IPS-15b (cell line): ENCODE measurements around the gene LZTS3.
"Not testable (repeated sequence)": the region's sequence is repeated elsewhere in the genome, so short reads cannot be mapped to it uniquely, and the experiment has no call there.

Experiments
- H3K27me3 ChIP-seq: one replicate; pipeline ENCODE4 v1.6.1; 2013; ENCODE audit warnings: low read length; ENCODE audit not compliant: control insufficient read depth, insufficient read depth
- H3K36me3 ChIP-seq: one replicate; pipeline ENCODE4 v1.6.1; 2013; ENCODE audit warnings: low read length; ENCODE audit not compliant: control insufficient read depth, insufficient read depth
- H3K4me1 ChIP-seq: one replicate; pipeline ENCODE4 v1.6.1; 2013; ENCODE audit warnings: mild to moderate bottlenecking, low read length; ENCODE audit not compliant: control insufficient read depth, insufficient read depth
- H3K4me3 ChIP-seq: one replicate; pipeline ENCODE4 v1.5.1; 2013; ENCODE audit warnings: low read depth, low read length
- H3K9ac ChIP-seq: one replicate; pipeline ENCODE4 v1.6.1; 2013; ENCODE audit warnings: low read depth, mild to moderate bottlenecking, low read length
- H3K9me3 ChIP-seq: one replicate; pipeline ENCODE4 v1.6.1; 2013; ENCODE audit warnings: mild to moderate bottlenecking, low read length; ENCODE audit not compliant: control insufficient read depth, insufficient read depth

Gene LZTS3

DNA sequence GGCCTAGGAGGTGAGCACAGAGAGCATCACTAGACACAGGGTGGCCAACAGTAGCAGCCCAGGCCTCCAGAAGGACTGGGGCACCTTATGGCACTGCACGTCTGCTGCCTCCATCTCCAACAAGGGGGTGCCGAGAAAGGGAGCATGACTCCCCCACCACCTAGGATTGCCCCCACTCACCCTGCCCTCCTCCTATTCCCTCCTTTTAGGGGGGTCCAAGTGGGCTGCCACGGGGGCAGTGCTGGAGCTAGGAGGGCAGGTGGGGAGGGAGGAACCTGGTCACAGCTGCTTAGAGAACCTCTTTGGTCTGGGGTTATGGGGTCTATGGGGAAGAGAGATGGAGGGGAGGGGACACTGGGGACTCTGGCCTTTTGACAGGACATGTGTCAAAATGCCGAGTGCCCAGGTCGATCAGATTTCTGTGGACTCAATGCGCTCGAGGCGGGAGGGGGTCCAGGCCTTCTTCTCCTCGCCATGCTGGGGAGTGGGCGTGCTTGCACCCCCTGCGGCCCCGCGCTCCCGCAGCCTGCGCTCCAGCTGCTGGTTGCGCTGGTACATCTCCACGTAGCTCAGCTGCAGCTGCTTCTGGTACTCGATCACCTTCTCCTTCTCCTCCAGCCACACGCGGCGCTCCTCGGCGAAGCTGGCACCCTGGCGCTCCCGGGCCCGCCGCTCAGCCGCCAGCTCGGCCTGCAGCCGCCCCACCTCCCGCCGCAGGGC is 9.1 kb downstream of the LZTS3 start:
- H3K27me3 ChIP-seq = peaks cover 8% of the 10 kb centered on the region
- no peaks in the 10 kb centered on the region for H3K9me3 ChIP-seq
- no peak overlapping the region for H3K9ac ChIP-seq
- H3K36me3 ChIP-seq = peaks cover 3% of the 10 kb centered on the region
- H3K4me1 ChIP-seq = peaks cover 15% of the 10 kb centered on the region
- H3K4me3 ChIP-seq = no peak overlapping the region

DNA sequence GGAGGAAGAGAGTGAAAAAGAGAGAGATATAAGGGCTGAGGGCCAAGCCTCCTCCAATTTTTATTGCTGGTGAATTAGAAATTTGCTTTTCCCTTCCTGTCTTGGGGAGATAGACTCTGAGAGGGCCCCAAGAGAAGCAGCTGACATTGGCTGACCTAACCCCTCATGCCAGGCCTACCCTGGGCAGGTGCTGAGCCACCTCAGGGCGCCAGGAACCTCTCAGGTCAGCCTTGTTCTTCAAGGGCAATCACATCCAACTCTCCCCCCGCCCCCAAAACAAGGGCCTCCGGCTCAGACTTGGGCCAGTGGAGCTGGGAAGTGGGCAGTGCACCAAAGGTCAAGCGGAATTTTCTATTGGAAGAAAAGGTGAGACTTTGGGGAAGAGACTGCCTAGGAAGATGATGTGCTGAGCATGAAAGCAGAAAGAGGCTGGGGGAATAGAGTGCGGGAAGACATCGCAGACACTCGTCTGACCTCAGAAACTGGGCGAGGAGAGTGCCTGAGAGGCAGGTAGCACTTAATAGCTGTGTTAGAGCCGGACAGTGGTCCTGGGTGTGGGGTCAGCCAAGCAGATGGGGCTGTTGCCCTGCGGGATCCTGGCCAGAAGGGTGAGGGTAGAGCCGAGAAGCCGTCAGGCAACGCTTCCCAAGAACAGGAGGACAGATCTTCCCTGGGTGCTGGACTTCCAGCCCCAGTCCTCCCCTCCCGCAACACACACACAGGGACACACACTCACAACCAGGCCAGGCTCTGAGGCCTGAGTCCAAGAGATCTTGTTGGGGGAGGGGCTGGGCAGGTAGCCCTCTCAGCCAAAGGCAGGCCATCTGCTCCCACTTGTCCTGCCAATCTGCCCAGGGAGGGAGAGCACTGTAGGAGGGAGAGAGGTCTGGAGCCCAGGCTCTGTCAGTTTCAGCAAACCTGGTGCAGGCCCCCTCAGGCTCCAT is 10.0 kb downstream of the LZTS3 start:
- Histone ChIP-seq H3K4me1 (peaks cover 9% of the 10 kb centered on the region), H3K9me3 (no peaks in the 10 kb centered on the region), H3K4me3 (no peak overlapping the region), H3K36me3 (peaks cover 3% of the 10 kb centered on the region), H3K9ac (no peak overlapping the region), H3K27me3 (peaks cover 4% of the 10 kb centered on the region)

DNA sequence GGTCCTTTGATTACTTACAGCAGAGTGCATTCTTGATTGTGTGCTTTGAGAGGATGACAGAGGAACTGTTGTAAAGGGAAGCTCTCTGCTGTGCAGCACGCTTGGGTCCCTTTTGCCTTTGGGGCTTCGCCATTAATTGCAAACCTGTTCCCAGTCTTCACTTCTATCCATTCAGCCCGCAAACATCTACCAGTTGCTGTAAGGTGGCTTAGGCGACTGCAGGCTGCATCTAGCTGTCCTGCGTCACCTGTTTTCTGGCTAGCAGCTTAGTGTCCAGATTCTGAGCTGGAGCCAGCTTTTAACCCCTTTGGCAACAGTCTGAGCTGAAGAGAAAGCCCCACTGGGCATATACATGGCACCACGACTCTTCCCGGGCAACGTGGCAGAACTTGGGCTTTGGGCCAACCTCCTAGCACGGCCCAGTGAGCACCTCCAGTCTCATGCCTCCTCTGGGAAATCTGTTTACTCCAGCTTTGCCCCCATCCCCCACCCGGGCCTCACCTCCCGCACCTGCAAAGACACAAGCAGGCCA is 11.2 kb downstream of the LZTS3 start:
- H3K4me1 ChIP-seq = peaks cover 5% of the 10 kb centered on the region
- no peaks in the 10 kb centered on the region for H3K9me3 ChIP-seq
- H3K4me3 ChIP-seq = no peak overlapping the region
- H3K9ac ChIP-seq = peak overlapping the region; percentile 3
- H3K27me3 ChIP-seq = no peaks in the 10 kb centered on the region
- peaks cover 3% of the 10 kb centered on the region for H3K36me3 ChIP-seq

DNA sequence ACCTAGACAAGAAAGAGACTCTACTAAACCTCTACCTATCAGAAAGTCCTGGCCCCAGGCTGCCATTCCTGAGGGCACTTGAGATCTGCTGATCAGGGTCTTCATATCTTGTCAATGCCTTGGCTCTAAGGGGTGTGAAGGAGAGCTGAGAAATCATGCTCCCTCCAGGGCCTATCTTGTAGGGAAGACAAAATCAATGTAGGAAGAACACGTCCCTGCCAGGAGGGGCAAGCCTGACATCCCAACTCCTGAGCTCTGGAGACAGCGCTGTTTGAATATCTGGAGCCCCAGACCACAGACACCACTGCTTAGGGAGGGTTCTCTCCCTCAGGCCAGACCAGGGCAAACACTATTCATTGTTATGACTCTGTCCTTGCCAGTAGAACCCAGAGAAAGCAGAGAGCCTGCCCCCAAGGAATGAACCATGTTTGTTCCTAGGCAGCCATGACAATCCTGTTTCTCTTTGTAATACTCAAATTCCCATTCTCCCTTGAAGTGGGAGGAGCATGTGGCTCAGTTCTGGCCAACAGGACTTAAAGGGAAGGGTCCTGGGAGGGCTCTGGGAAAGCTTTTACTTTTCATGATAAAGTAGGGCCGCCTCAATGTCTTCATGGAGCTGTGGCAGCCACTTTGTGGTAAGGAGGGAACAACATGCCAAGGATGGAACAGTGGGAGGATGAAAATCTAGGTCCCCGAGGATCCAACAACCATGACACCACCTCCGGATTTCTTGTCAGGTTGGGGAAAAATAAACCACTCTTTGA is 11.9 kb downstream of the LZTS3 start:
- H3K36me3 ChIP-seq = peaks cover 3% of the 10 kb centered on the region
- H3K4me3 ChIP-seq = no peak overlapping the region
- H3K9me3 ChIP-seq = no peaks in the 10 kb centered on the region
- no peak overlapping the region for H3K9ac ChIP-seq
- peaks cover 5% of the 10 kb centered on the region for H3K4me1 ChIP-seq
- H3K27me3 ChIP-seq = no peaks in the 10 kb centered on the region

DNA sequence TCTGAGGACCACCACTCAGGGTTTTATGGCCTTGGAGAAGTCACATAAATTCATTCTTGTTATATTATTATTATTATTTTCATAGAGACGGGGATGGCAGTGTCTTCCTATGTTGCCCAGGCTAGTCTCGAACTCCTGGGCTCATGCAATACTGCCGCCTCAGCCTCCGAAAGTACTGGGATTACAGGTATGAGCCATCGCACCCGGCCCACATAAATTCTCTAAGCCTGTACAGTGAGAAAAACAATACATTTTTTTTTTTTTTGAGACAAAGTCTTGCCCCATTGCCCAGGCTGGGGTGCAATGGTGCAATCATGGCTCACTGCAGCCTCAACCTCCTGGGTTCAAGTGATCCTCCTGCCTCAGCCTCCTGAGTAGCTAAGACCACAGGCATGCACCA is 12.9 kb downstream of the LZTS3 start:
- Histone ChIP-seq H3K4me3 (no peak overlapping the region), H3K9me3 (no peaks in the 10 kb centered on the region), H3K27me3 (no peaks in the 10 kb centered on the region), H3K36me3 (peaks cover under 1% of the 10 kb centered on the region), H3K9ac (no peak overlapping the region), H3K4me1 (peaks cover 5% of the 10 kb centered on the region)

DNA sequence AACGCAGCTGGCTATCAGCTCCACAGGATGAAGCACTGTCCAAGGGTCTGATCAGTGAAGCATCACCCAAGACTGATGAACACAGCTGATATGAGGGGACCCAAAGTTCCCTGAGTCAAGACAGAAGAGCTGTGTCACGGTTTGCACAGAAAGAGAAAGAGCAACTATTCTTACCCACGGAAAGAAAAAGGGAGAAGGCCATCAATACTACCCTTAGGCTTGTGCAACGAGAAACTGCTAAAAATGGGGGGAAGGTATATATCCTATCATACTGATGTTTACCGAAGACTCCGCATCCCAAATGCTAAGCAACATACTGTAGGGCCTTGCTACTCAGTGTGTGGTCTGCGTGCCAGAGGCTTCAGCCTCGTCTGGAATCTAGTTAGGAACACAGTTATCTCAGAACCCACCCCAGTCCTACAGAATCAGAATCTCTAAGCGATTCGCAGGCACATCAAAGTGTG is 14.3 kb downstream of the LZTS3 start:
- Histone ChIP-seq H3K36me3 (no peaks in the 10 kb centered on the region), H3K27me3 (no peaks in the 10 kb centered on the region), H3K9ac (peak overlapping the region; percentile 74), H3K9me3 (no peaks in the 10 kb centered on the region), H3K4me3 (peak overlapping the region; percentile 89), H3K4me1 (peaks cover 5% of the 10 kb centered on the region)

DNA sequence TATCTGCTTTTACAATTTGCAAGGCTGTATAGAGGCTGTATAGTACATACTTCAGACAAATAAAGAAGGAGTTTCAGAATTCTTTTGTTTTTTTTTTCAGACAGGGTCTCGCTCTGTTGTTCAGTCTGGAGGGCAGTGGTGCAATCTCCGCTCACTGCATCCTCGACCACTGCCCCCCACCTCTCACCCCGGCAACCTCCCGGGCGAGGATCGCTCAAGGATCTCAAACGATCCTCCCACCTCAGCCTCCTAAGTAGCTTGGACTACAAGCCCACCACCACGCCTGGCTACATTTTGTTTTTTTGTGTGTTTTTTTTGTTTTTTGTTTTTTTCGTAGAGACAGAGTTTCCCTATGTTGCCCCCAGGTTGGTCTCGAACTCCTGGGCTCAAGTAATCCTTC is 15.5 kb downstream of the LZTS3 start:
- Histone ChIP-seq H3K9me3 (no peaks in the 10 kb centered on the region), H3K36me3 (no peaks in the 10 kb centered on the region), H3K4me1 (peaks cover 5% of the 10 kb centered on the region), H3K4me3 (no peak overlapping the region), H3K9ac (no peak overlapping the region), H3K27me3 (no peaks in the 10 kb centered on the region)

DNA sequence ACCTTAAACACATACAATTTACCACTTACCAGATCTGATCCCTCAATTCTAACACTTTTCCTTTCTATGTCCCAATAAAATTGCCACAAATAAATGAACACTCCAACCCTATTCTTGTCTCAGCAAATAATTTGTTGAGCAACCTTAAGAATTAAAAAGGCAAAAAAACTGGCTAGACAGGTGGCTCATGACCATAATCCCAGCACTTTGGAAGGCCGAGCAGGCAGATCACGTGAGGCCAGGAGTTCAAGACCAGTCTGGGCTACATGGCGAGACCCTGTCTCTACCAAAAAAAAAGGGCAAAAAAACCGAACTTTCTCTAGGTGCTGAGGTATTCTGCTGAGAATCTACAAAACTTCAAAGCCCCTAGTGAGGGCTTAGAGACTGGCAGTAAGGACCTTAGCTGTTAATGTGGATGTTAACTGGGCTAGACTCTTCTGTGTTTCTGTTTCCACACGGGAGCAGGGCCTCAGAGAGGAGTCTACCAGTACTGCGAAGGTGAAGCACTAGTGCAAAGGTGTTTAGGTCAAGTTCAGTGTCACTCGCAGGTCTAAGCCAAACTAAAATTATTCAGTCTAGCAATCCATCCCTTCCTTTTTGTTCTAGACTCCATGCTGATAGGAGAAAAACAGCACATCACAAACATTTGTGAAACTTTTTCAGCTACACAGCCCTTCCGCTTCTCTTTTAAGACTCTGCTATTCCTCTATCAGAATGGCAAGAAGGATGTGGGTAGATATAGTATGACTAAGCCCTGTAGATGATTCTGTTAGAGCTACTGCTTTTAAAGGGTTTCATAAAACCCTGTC is 16.3 kb downstream of the LZTS3 start:
- H3K36me3 ChIP-seq = no peaks in the 10 kb centered on the region
- H3K9ac ChIP-seq = no peak overlapping the region
- no peak overlapping the region for H3K4me3 ChIP-seq
- peaks cover 1% of the 10 kb centered on the region for H3K4me1 ChIP-seq
- no peaks in the 10 kb centered on the region for H3K27me3 ChIP-seq
- no peaks in the 10 kb centered on the region for H3K9me3 ChIP-seq

DNA sequence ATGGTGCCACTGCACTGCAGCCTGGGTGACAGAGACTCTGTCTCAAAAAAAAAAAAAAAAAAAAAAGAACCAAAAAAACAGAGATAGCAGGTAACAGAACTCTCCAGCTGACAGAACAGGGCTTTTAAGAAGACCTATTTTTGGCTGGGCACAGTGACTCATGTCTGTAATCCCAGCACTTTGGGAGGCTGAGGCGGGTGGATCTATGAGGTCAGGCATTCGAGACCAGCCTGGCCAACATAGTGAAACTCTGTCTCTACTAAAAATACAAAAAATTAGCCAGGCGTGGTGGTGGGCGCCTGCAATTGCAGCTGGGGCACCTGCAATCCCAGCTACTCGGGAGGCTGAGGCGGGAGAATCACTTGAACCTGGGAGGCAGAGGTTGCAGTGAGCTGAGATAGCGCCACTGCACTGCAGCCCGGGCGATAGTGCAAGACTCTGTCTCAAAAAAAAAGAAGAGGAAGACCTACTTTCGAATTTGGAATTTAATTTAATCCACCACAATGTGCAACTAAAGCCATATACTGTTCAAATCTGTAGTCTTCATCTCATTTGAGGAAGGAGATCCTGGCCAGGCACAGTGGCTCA is 21.2 kb downstream of the LZTS3 start:
- not testable (repeated sequence) for H3K9me3 ChIP-seq, H3K4me3 ChIP-seq, H3K4me1 ChIP-seq, H3K27me3 ChIP-seq, H3K9ac ChIP-seq
- peaks cover 14% of the 10 kb centered on the region for H3K36me3 ChIP-seq

DNA sequence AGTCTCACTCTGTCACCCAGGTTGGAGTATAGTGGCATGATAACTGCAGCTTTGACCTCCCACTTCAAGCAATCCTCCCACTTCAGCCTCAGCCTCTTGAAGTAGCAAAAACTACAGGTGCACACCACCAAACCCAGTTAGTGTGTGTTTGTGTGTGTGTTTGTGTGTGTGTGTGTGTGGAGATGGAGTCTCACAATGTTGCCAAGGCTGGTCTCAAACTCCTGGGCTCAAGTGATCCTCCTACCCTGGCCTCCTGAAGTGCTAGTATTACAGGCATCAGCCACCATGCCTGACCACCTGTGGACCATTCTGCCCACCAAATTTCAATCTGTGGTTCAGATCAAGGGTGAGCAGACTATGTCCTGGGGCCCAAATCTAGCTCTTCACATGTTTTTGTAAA is 22.4 kb downstream of the LZTS3 start:
- Histone ChIP-seq H3K9me3 (no peaks in the 10 kb centered on the region), H3K27me3 (no peaks in the 10 kb centered on the region), H3K9ac (no peak overlapping the region), H3K36me3 (peaks cover 14% of the 10 kb centered on the region), H3K4me3 (no peak overlapping the region), H3K4me1 (no peaks in the 10 kb centered on the region)
